NB4 (cell line): ENCODE data around the gene DHRS2.

ENCODE experiments used
- CTCF ChIP-seq: IDR thresholded peaks from one replicate; pipeline ENCODE4 v1.5.1; 2012; ENCODE audit warnings: low read depth, low read length
- MAX ChIP-seq: IDR thresholded peaks from 2 replicates; pipeline ENCODE4 v1.6.1; 2011; ENCODE audit warnings: low read depth, low read length
- MYC ChIP-seq: IDR thresholded peaks from 2 replicates; pipeline ENCODE4 v1.6.1; 2011; ENCODE audit warnings: low read depth, low read length
- POLR2A ChIP-seq: IDR thresholded peaks from 2 replicates; pipeline ENCODE4 v1.6.1; 2011; ENCODE audit warnings: mild to moderate bottlenecking; ENCODE audit not compliant: insufficient read length; ENCODE audit errors: extremely low read depth

- TF ChIP-seq CTCF: no peak
- TF ChIP-seq POLR2A: no peak
- TF ChIP-seq MAX: no peak
- no peak for TF ChIP-seq MYC
Observed at GRCh38 chr14:23612354-23612732, 23.8 kb upstream of the DHRS2 start.
